ENCODE results near the gene CCDC6.
"Not testable (repeated sequence)": the region's sequence is repeated elsewhere in the genome, so short reads cannot be mapped to it uniquely, and the experiment has no call there.

Gene CCDC6

GRCh38 chr10:59906417-59907202 lies at the start of gene CCDC6:
TSS of gene CCDC6 (minus strand) at chr10:59906556. CDS start at chr10:59906424, 132 bp downstream.
- peak; percentile 81 for DNase-seq (ENCODE audit: low read depth)

- no peak for DNase-seq (ENCODE audit: low read depth)
These were observed 47.9 kb upstream of the CCDC6 start for GRCh38 chr10:59954296-59954695.

DNA sequence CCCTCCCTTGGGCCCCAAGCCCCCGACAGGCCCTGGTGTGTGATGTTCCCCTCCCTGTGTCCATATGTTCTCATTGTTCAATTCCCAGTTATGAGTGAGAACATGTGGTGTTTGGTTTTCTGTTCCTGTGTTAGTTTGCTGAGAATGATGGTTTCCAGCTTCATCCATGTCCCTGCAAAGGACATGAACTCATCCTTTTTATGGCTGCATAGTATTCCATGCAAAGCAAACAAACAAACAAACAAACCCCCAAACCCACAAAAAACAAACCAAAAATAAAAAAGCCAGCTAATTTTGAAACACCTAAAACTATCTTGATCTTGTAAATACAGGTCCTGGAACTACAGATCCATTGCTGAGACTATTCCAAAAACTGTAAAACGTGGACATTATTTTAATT lies 47.4 kb upstream of the CCDC6 start:
- DNase-seq (ENCODE audit: low read depth): not testable (repeated sequence)

- no peak for DNase-seq (ENCODE audit: low read depth)
These were observed 43.7 kb upstream of the CCDC6 start for GRCh38 chr10:59950105-59950504.

- no peak for DNase-seq (ENCODE audit: low read depth)
These were observed 43.3 kb upstream of the CCDC6 start for GRCh38 chr10:59949608-59950007.

- no peak for DNase-seq (ENCODE audit: low read depth)
These were observed 39.6 kb upstream of the CCDC6 start for GRCh38 chr10:59945991-59946390.

GRCh38 chr10:59945590-59945989 lies 39.2 kb upstream of the CCDC6 start:
- no peak for DNase-seq (ENCODE audit: low read depth)

GRCh38 chr10:59944339-59944935 lies 38.1 kb upstream of the CCDC6 start:
- DNase-seq (ENCODE audit: low read depth): no peak

DNA sequence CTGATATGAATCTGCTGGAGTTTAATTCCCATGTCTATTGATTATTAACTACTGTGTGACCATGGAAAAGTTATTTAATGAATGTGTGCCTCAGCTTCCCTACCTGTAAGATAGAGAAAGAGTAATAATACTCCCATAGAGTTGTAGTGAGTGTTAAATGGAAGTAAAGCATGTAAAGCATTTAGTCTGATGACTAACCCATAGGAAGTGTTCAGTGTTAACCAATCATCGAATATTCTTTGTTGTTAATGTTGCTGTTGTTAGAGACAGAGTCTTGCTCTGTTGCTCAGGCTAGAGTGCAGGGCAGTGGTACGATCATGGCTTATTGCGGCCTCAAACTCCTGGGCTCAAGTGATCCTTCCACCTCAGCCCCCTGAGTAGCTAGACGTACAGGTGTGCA lies 36.2 kb upstream of the CCDC6 start:
- DNase-seq (ENCODE audit: low read depth): no peak

- DNase-seq (ENCODE audit: low read depth): no peak
These were observed 31.4 kb upstream of the CCDC6 start for GRCh38 chr10:59937720-59938119.

DNA sequence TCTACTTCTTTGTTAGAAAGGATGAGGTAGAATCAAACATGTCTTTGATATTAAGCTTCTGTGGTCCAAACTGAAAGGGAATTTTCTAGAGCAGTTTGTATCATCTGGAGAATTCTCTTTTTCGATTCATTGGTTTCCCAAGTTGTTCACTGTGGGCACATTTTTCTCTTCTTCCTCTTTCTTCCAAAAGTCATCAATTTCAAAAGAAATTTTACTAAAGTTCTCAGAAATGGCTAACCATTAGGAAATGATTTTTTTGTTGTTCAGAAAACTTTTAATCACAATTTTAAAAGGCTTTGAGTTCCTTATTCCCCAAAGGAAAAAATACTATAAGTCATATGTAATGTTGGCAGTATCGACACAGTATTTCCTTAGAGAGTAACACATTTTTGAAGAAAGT lies 28.3 kb upstream of the CCDC6 start:
- no peak for DNase-seq (ENCODE audit: low read depth)

DNA sequence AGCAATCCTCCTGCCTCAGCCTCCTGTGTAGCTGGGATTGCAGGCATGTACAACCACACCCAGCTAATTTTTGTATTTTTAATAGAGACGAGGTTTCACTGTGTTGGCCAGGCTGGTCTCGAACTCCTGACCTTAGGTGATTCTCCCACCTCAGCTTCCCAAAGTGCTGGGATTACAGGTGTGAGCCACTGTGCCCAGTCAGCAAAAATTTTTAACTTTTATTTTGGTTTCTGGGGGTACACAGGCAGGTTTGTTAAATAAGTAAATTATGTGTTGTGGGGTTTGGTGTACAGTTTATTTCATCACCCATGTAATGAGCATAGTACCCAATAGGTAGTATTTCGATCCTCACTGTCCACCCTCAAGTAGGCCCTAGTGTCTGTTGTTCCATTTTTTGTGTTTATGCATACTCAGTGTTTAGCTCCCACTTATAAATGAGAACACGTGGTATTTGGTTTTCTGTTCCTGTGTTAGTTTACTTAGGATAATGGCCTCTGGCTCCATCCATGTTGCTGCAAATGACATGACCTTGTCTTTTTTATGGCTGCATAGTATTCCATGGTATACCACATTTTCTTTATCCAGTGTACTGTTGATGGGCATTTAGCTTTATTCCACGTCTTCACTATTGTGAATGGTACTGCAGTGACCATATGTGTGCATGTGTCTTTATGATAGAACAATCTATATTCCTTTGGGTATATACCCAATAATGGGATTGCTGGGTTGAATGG lies 24.6 kb upstream of the CCDC6 start:
- DNase-seq (ENCODE audit: low read depth): not testable (repeated sequence)

- no peak for DNase-seq (ENCODE audit: low read depth)
These were observed 19.7 kb upstream of the CCDC6 start for GRCh38 chr10:59926086-59926485.

DNA sequence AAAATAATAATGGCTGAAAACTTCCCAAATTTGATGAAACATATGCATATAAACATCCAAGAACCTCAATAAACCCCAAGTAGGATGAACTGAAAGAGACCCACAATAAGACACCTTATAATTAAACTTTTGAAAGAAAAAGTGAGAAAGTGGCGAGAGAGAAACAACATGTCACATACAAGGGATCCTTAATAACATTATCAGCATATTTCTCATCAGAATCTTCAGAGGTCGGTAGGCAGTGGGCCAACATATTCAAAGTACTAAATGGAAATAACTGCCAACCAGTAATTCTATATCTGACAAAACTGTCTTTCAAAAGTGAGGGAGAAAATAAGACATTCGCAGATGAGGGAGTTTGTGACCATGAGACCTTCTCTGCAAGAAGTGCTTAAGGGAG lies 16.6 kb upstream of the CCDC6 start:
- DNase-seq (ENCODE audit: low read depth): no peak

DNA sequence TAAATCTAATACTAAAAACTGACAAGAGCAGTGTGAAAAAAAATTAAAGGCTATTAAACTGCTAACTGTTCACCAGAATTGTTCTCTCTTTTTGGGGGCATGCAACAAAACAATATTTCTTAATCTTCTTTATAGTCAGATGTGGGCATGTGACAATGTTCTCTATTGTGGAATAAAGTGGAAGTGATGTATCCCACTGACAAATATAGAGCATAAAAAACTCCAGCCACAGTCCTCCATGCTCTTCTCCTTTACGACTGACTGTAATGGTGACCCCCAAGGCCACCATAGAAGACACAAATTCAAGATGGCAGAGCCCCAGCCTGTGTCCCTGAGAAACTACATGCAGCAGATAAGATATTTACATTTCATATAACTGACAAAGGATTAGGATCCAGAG lies 11.6 kb upstream of the CCDC6 start:
- DNase-seq (ENCODE audit: low read depth): no peak

DNA sequence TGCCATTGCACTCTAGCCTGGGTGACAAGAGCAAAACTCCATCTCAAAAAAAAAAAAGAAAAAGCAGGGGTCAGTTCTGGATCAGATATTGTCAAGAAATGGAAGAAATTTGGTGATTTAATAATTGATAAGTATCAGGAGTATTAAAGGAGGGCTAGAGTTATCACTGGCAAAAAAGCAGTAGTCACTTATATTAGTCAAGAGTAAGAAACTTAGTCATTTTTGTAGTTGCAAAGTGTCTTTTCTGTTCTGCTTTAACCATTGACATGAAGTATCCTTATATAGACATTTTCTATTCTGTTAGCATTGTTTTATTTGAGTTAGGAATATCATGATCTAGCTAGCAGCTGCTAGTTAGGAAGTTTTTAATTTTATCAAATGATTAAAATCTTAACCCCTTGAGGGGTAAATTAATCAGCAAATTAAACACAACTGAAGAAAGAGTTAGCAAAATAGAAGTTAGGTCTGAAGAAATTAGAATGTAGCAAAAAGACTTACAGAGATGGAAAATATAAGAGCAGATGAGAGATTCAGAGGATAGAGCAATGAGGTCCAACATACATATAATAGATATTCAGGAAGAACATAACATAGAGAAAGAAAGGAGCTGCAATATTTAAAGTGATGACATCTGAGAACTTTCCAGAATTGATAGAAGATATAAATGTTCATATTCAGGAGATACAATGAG lies 7.3 kb upstream of the CCDC6 start:
- DNase-seq (ENCODE audit: low read depth): no peak

GRCh38 chr10:59910867-59911266 lies 4.5 kb upstream of the CCDC6 start:
- DNase-seq (ENCODE audit: low read depth): no peak

GRCh38 chr10:59909815-59910214 lies 3.5 kb upstream of the CCDC6 start:
- DNase-seq (ENCODE audit: low read depth): no peak

DNA sequence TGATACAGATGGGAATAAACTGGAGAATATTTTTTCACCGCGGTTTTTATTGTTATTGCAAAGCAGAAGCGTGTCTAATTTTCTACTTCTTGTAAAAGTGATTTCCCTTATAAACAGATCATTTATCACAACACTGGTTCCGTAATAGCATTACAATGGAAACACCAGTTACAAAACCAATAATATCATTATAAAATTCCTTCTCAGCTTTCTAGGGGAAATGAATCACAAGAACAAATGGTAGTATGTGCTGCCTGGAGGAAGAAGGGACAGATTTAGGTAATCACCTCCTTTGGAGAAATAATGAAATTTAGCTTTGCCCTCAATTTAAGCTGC lies 2.4 kb upstream of the CCDC6 start:
- no peak for DNase-seq (ENCODE audit: low read depth)

GRCh38 chr10:59907918-59908807 lies 1.8 kb upstream of the CCDC6 start:
- peak; percentile 13 for DNase-seq (ENCODE audit: low read depth)

- no peak for DNase-seq (ENCODE audit: low read depth)
These were observed 1.2 kb upstream of the CCDC6 start for GRCh38 chr10:59907537-59907917.
